Measurements from ENCODE around the gene ITPR3. TPM values are rescaled to one million over a fixed set of nuclear protein-coding genes. Genes with fewer than 3 reads are reported as not detected.

Gene ITPR3
- total RNA-seq, 1 experiment from 2014 or later: 23.4 TPM

- Histone ChIP-seq H3K4me3 (ENCODE audit: insufficient read depth, low read depth, low read length) (no peak overlapping the region), H3K27me3 (ENCODE audit: control insufficient read depth, insufficient read depth, low read length) (no peaks in the 10 kb centered on the region), H3K36me3 (replicated peaks; ENCODE audit: control insufficient read depth, insufficient read depth, low read length) (peaks cover 11% of the 10 kb centered on the region)
- no peak for DNase-seq
These were observed 84.3 kb downstream of the ITPR3 start for GRCh38 chr6:33705268-33705885.

- Histone ChIP-seq H3K36me3 (replicated peaks; ENCODE audit: control insufficient read depth, insufficient read depth, low read length) (peaks cover 11% of the 10 kb centered on the region), H3K4me3 (ENCODE audit: insufficient read depth, low read depth, low read length) (no peak overlapping the region), H3K27me3 (ENCODE audit: control insufficient read depth, insufficient read depth, low read length) (no peaks in the 10 kb centered on the region)
- DNase-seq: no peak
These were observed 85.0 kb downstream of the ITPR3 start for GRCh38 chr6:33705955-33706725.

DNA sequence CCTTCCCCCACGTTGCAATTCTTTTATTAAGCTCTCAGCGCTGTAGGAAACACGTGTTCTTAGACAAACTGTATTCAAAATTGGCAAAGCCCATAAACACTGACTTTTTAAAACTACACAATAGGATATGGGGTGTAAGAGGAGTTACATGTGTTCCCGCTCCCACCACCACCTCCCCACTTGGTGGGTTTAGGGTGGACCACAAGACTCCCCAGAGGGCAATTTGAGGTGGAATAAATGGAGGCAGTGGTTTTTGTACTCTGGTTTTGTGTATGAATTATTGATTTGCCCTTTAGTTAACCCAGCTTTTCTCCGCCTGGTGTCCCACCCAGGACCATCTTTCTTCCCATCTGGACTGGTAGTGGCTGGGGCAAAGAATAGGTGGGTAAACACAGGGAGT, 86.6 kb downstream of the ITPR3 start:
- no peak overlapping the region for H3K4me3 ChIP-seq (ENCODE audit: insufficient read depth, low read depth, low read length)
- no peak for DNase-seq
- no peaks in the 10 kb centered on the region for H3K27me3 ChIP-seq (ENCODE audit: control insufficient read depth, insufficient read depth, low read length)
- peaks cover 11% of the 10 kb centered on the region for H3K36me3 ChIP-seq (replicated peaks; ENCODE audit: control insufficient read depth, insufficient read depth, low read length)

DNA sequence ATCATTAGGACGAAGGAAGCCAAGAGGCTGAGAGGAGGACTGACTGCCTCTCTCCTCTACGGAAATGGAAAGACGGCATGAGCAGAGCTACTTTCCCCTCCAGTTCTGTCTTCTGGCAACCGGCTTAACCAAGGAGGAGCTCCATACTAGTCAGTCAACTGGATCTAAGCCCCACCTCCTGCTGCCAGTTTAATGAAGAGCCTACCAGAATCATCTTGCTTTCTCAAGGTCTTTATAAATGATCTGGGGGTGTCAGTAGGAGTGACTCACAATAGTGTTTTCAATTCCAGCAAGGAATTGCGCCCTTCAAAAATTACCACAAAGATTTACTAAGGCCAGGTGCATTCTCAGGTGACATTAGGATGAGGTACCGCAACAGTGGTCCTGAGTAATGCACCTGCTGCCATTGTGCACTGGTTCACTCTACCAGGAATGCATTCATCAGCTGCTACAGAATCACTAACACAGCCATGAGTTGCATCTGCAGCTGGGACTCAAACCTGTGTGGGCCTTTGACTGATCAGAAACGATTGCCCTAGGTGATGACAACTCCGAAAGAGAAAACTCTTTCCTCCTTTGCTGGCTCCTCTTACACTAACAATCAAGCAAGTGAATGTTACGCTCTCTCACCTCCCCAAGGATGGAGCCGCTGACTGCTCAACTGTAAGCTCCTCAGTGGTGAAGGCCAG, 87.5 kb downstream of the ITPR3 start:
- no peak for DNase-seq
- H3K4me3 ChIP-seq (ENCODE audit: insufficient read depth, low read depth, low read length): no peak overlapping the region
- peaks cover 11% of the 10 kb centered on the region for H3K36me3 ChIP-seq (replicated peaks; ENCODE audit: control insufficient read depth, insufficient read depth, low read length)

DNA sequence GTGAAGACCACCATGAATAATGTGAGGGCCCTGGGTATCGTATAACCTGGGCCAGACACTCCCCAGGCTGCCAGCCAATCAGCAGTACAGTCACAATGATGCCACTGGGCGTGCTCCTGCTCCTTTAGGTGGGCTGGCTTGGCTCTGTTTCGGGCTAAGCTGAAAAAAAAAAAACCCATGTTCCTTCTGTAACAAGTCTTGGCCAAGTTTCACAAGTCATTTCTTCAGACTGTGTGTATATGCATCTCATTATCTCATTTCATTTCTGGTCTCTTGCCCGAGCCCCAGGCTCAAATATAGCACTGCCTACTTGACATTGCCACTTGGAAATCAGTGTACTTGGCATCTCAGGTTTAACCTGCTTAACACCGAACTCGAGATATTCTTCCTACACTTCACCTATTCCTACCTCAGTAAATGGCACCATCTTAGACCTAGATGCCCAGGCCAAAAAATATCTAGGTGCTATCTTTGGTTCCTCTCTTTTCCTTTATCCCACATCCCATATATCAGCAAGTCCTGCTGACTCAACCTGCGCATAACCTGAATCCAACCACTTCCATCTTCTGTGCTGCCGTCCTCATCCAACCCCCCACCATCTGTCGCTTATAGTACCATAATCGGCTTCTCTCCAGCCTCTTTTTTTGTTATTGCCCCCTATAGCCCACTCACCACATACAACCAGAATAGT, 88.6 kb downstream of the ITPR3 start:
- DNase-seq: no peak
- peaks cover 11% of the 10 kb centered on the region for H3K36me3 ChIP-seq (replicated peaks; ENCODE audit: control insufficient read depth, insufficient read depth, low read length)
- H3K27me3 ChIP-seq (ENCODE audit: control insufficient read depth, insufficient read depth, low read length): no peaks in the 10 kb centered on the region
- no peak overlapping the region for H3K4me3 ChIP-seq (ENCODE audit: insufficient read depth, low read depth, low read length)

More for the DNA sequence above, 87.5 kb downstream of the ITPR3 start:
- H3K27me3 ChIP-seq (ENCODE audit: control insufficient read depth, insufficient read depth, low read length): no peaks in the 10 kb centered on the region

- Histone ChIP-seq H3K36me3 (replicated peaks; ENCODE audit: control insufficient read depth, insufficient read depth, low read length) (peaks cover 11% of the 10 kb centered on the region), H3K27me3 (ENCODE audit: control insufficient read depth, insufficient read depth, low read length) (no peaks in the 10 kb centered on the region), H3K4me3 (ENCODE audit: insufficient read depth, low read depth, low read length) (peak overlapping the region; percentile 74)
- peak; percentile 33 for DNase-seq
These were observed 89.4 kb downstream of the ITPR3 start for GRCh38 chr6:33710296-33711121.

GRCh38 chr6:33711140-33712129, 90.3 kb downstream of the ITPR3 start, which contains the start of gene UQCC2:
Gene UQCC2 (minus strand): TSS chr6:33711700. CDS start chr6:33711686, 14 bp downstream.
- peak within 1 kb of the TSS; percentile 74 for H3K4me3 ChIP-seq (ENCODE audit: insufficient read depth, low read depth, low read length)
- H3K36me3 ChIP-seq (replicated peaks; ENCODE audit: control insufficient read depth, insufficient read depth, low read length): peaks cover 11% of the 10 kb centered on the region
- DNase-seq: peak; percentile 99
- H3K27me3 ChIP-seq (ENCODE audit: control insufficient read depth, insufficient read depth, low read length): no peaks in the 10 kb centered on the region

DNA sequence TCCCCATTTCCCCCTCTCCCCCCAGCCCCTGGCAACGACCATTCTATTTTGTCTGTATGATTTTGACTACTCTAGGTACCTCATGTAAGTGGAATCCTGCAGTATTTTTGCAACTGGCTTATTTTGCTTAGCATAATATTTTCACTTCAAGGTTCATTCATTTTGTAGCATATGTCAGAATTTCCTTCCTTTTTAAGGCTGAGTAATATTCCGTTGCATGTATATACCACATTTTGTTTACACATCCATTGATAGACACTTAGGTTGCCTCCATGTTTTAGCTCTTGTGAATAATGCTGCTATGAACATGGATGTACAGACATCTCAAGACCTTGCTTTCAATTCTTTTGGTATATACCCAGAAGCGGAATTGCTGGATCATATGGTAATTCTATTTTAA, 91.8 kb downstream of the ITPR3 start:
- no peak for DNase-seq
- Histone ChIP-seq H3K27me3 (ENCODE audit: control insufficient read depth, insufficient read depth, low read length) (no peaks in the 10 kb centered on the region), H3K36me3 (replicated peaks; ENCODE audit: control insufficient read depth, insufficient read depth, low read length) (peaks cover 11% of the 10 kb centered on the region), H3K4me3 (ENCODE audit: insufficient read depth, low read depth, low read length) (no peak overlapping the region)

DNA sequence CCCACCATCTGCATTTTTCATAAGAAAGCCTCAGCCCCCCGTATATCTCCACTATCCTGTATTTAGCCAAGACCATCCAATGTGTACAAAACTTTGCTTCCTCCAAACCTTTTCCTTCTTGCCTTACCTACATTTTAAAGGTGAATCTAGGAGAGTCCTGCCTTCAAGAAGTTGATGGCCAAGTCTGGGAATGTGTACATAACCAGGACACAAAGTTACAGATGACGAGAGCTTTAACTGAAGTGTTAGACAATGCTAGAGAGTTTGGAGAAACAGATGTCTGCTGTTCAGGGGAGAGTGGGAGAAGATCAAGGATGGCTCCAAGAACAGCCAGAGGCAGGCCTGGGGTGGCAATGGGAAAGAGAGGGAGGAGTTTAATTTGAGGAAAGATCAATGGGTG, 92.7 kb downstream of the ITPR3 start:
- no peak overlapping the region for H3K4me3 ChIP-seq (ENCODE audit: insufficient read depth, low read depth, low read length)
- H3K36me3 ChIP-seq (replicated peaks; ENCODE audit: control insufficient read depth, insufficient read depth, low read length): peaks cover 8% of the 10 kb centered on the region
- DNase-seq: no peak
- H3K27me3 ChIP-seq (ENCODE audit: control insufficient read depth, insufficient read depth, low read length): no peaks in the 10 kb centered on the region

GRCh38 chr6:33714385-33715040, 93.4 kb downstream of the ITPR3 start:
- no peaks in the 10 kb centered on the region for H3K27me3 ChIP-seq (ENCODE audit: control insufficient read depth, insufficient read depth, low read length)
- no peak overlapping the region for H3K4me3 ChIP-seq (ENCODE audit: insufficient read depth, low read depth, low read length)
- no peak for DNase-seq
- peaks cover 4% of the 10 kb centered on the region for H3K36me3 ChIP-seq (replicated peaks; ENCODE audit: control insufficient read depth, insufficient read depth, low read length)

GRCh38 chr6:33716379-33716778, 95.3 kb downstream of the ITPR3 start:
- no peaks in the 10 kb centered on the region; the same call in 1 of the 2 replicates for H3K27me3 ChIP-seq (ENCODE audit: control insufficient read depth, insufficient read depth, low read length)
- no peak overlapping the region for H3K4me3 ChIP-seq (ENCODE audit: insufficient read depth, low read depth, low read length)
- H3K36me3 ChIP-seq (replicated peaks; ENCODE audit: control insufficient read depth, insufficient read depth, low read length): no peaks in the 10 kb centered on the region
- DNase-seq: no peak

DNA sequence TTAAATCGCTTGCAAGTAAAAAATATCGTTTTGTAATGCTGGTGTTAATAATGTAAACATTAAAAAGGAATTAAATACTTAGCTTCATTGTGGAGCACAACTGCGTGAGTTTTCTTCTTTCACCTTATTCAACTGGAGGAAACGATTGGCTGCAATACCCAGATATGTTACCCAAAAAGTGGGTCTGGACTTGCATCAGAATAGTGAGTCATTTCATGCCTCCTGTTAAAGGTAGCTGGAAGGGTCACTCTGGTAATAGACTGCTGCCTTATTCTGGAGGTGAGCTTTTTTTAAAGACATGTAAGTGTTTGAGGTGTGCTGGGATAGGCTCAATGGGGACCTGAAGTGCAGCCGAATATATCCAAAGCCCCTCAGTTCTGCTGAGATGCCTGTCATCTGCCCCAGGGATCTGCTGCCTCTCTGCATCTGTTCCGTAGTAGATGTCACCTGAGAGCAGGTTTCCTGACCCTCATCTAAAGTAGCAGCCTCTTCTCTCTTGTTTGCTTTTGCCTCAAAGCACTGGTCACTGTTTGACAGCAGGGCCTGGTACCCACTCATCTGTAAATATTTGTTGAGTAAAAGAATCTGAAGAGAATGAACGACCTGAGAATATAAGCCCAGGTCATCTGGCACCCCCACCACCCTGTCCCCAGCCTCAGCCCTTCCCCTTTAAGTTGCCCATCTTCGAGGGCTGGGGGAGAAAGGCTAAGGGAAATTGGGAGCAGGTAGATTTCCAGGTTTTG, 95.9 kb downstream of the ITPR3 start:
- no peak for DNase-seq
- H3K36me3 ChIP-seq (replicated peaks; ENCODE audit: control insufficient read depth, insufficient read depth, low read length): no peaks in the 10 kb centered on the region
- no peaks in the 10 kb centered on the region; the same call in 1 of the 2 replicates for H3K27me3 ChIP-seq (ENCODE audit: control insufficient read depth, insufficient read depth, low read length)
- H3K4me3 ChIP-seq (ENCODE audit: insufficient read depth, low read depth, low read length): no peak overlapping the region
